Measurements from ENCODE around the gene UBE2R2.
"Not testable (repeated sequence)": the region's sequence is repeated elsewhere in the genome, so short reads cannot be mapped to it uniquely, and the experiment has no call there.

UBE2R2 gene

GRCh38 chr9:33867747-33868439, 50.9 kb downstream of the UBE2R2 start:
- Histone ChIP-seq H3K36me3 (ENCODE audit: control insufficient read depth in 2 of 2, insufficient read depth in 1 of 2, low read length in 2 of 2) (peaks cover 0 to 5% of the 10 kb centered on the region in 2 experiments; a peak in 2 of 3 replicates), H3K9me3 (ENCODE audit: control insufficient read depth, insufficient read depth, low read depth, low read length) (no peaks in the 10 kb centered on the region), H3K27ac (ENCODE audit: extremely low read depth, low read depth, low read length) (0 out of 2 replicates have a peak overlapping the region, but pooled peaks have one; percentile 24), H3K4me3 (ENCODE audit: low read depth, low read length) (no peak overlapping the region), H3K4me1 (ENCODE audit: control insufficient read depth, insufficient read depth, low read length) (peaks cover 11% of the 10 kb centered on the region)
- POLR2A ChIA-PET: interaction anchor here (0.8 kb wide), 1 partner anchor 9 kb away, joined by 3 read pairs; no protein-coding TSS in a partner anchor
- CTCF ChIA-PET: interaction anchor here (0.6 to 1.1 kb wide), 3 partner anchors 9 to 163 kb away, joined by 3 to 6 read pairs (median 4); no protein-coding TSS in a partner anchor
- TF ChIP-seq ZBTB8A (tag by site-specific recombination; IDR thresholded peaks at IDR 0.05) (peak; percentile 79), TRIM28 (IDR thresholded peaks at IDR 0.05; ENCODE audit: borderline replicate concordance, low read length) (0 out of 2 replicates have a peak, but pooled peaks have one; percentile 27), ZBTB17 (tag by site-specific recombination; IDR thresholded peaks at IDR 0.05) (peak; percentile 48; the same call in 1 of the 2 replicates), ZNF658 (tag by site-specific recombination; IDR thresholded peaks at IDR 0.05) (no peak)

GRCh38 chr9:33868440-33868973, 51.5 kb downstream of the UBE2R2 start:
- TF ChIP-seq HIC1 (tag by site-specific recombination; IDR thresholded peaks at IDR 0.05) (no peak), ZNF18 (tag by site-specific recombination; IDR thresholded peaks at IDR 0.05) (peak; percentile 97), KLF16 (tag by site-specific recombination; IDR thresholded peaks at IDR 0.05) (no peak), ZNF629 (tag by site-specific recombination; IDR thresholded peaks at IDR 0.05) (peak; percentile 20; the same call in 1 of the 2 replicates), ZBTB20 (tag by site-specific recombination; IDR thresholded peaks at IDR 0.05) (no peak), ATF2 (tag by site-specific recombination; IDR thresholded peaks at IDR 0.05; ENCODE audit: low read depth) (no peak)
- no peak overlapping the region for H3K4me3 ChIP-seq (ENCODE audit: low read depth, low read length)
- ChIA-PET CTCF (interaction anchor here (0.6 to 1.1 kb wide), 3 partner anchors 10 to 163 kb away, joined by 3 to 6 read pairs (median 4); no protein-coding TSS in a partner anchor), POLR2A (interaction anchor here (0.8 kb wide), 1 partner anchor 10 kb away, joined by 3 read pairs; no protein-coding TSS in a partner anchor)
- no peaks in the 10 kb centered on the region for H3K9me3 ChIP-seq (ENCODE audit: control insufficient read depth, insufficient read depth, low read depth, low read length)
- H3K4me1 ChIP-seq (ENCODE audit: control insufficient read depth, insufficient read depth, low read length): peaks cover 11% of the 10 kb centered on the region
- H3K27ac ChIP-seq (ENCODE audit: extremely low read depth, low read depth, low read length): 0 out of 2 replicates have a peak overlapping the region, but pooled peaks have one; percentile 24
- peaks cover 0 to 5% of the 10 kb centered on the region in 2 experiments; a peak in 2 of 3 replicates for H3K36me3 ChIP-seq (ENCODE audit: control insufficient read depth in 2 of 2, insufficient read depth in 1 of 2, low read length in 2 of 2)

GRCh38 chr9:33869243-33869642, 52.3 kb downstream of the UBE2R2 start:
- H3K36me3 ChIP-seq (ENCODE audit: control insufficient read depth in 2 of 2, insufficient read depth in 1 of 2, low read length in 2 of 2); H3K27ac ChIP-seq (ENCODE audit: extremely low read depth, low read depth, low read length); H3K9me3 ChIP-seq (ENCODE audit: control insufficient read depth, insufficient read depth, low read depth, low read length); H3K4me3 ChIP-seq (ENCODE audit: low read depth, low read length); POLR2A ChIA-PET: not testable (repeated sequence)
- peaks cover 11% of the 10 kb centered on the region for H3K4me1 ChIP-seq (ENCODE audit: control insufficient read depth, insufficient read depth, low read length)
- CTCF ChIA-PET: interaction anchor here (0.7 kb wide), 1 partner anchor 11 kb away, joined by 3 read pairs; no protein-coding TSS in a partner anchor
- TF ChIP-seq ZNF654 (tag by site-specific recombination; IDR thresholded peaks at IDR 0.05; ENCODE audit: low read depth): peak; percentile 36; the same call in 1 of the 2 replicates
- 0 out of 2 replicates have a peak, but pooled peaks have one; percentile 9 for TF ChIP-seq ZNF560 (tag by site-specific recombination; IDR thresholded peaks at IDR 0.05; ENCODE audit: borderline replicate concordance)
- TF ChIP-seq ZNF664 (tag by site-specific recombination; IDR thresholded peaks at IDR 0.05): 0 out of 2 replicates have a peak, but pooled peaks have one; percentile 38
- peak; percentile 61 for TF ChIP-seq ZNF629 (tag by site-specific recombination; IDR thresholded peaks at IDR 0.05)
- 0 out of 2 replicates have a peak, but pooled peaks have one; percentile 50 for TF ChIP-seq ZNF404 (tag by site-specific recombination; IDR thresholded peaks at IDR 0.05)
- peak; percentile 70; the same call in 1 of the 2 replicates for TF ChIP-seq ZNF292 (tag by site-specific recombination; IDR thresholded peaks at IDR 0.05; ENCODE audit: borderline replicate concordance, low read depth)
- peak; percentile 72; the same call in 1 of the 2 replicates for TF ChIP-seq ZNF202 (tag by site-specific recombination; IDR thresholded peaks at IDR 0.05; ENCODE audit: borderline replicate concordance)
- peak; percentile 89 for TF ChIP-seq ZNF518A (tag by site-specific recombination; conservative IDR thresholded peaks at IDR 0.05; ENCODE audit: low read depth)
- TF ChIP-seq ZNF555 (tag by site-specific recombination; conservative IDR thresholded peaks at IDR 0.05): peak; percentile 81
